ENCODE measurements around the gene MIDN.
"Not testable (repeated sequence)": the region's sequence is repeated elsewhere in the genome, so short reads cannot be mapped to it uniquely, and the experiment has no call there.

Gene MIDN

DNA sequence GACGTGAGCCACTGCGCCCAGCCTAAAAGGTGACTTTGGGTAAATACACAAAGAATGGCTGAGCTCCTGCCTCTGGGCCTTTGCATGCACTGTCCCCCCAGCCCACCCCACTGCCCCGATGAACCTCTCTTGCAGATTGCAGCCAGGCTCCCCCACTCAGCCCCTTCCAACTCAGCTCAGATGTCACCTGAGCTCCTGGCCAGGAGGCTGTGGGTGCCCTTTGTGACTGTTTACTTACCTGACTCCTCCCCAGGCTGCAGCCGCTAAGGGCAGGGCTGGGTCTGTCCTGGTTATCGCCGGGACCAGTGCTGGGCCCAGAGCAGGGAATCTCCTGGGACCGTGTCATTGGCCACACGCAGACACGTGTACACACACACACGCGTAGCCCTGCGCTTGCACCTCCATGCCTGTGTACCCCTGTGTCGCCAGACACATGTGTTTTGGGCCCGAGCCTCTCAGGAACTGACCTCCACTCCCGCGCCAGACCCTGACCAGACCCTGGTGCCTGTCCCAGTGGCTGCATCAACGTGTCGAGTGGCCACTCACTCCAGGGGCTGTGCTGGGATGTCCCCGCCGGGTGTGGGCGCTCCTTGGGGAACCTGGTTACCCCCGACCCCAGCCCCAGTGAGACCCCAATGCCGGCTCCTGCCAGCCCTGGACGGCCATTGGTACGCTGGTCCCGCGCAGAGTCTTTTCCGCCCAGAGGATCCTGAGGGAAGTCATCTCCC, 56.0 kb downstream of the MIDN start:
- no peak overlapping the region for H3K4me3 ChIP-seq (ENCODE audit: low read depth, low read length)
- DNase-seq (ENCODE audit: low read depth) = no peak

- H3K4me3 ChIP-seq (ENCODE audit: low read depth, low read length); DNase-seq (ENCODE audit: low read depth): not testable (repeated sequence)
Observed at GRCh38 chr19:1305354-1305753, 57.0 kb downstream of the MIDN start.

DNA sequence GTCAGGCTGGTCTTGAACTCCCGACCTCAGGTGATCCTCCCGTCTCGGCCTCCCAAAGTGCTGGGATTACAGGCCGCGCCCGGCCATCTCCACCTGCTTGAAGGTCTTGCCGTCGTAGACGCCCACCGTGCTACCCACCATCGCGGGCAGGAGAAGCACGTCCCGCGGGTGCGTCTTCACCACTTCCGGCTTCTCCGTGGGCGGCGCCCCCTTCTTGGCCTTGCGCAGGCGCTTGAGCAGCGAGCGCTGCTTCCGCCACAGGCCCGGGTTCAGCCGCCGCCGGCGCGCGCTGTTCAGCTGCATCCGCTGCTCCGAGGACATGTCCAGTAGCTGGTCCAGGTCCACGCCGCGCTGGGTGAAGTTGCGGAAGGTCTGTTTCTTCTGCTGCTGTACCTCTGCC, 58.9 kb downstream of the MIDN start:
- H3K4me3 ChIP-seq (ENCODE audit: low read depth, low read length) = no peak overlapping the region
- DNase-seq (ENCODE audit: low read depth) = no peak

DNA sequence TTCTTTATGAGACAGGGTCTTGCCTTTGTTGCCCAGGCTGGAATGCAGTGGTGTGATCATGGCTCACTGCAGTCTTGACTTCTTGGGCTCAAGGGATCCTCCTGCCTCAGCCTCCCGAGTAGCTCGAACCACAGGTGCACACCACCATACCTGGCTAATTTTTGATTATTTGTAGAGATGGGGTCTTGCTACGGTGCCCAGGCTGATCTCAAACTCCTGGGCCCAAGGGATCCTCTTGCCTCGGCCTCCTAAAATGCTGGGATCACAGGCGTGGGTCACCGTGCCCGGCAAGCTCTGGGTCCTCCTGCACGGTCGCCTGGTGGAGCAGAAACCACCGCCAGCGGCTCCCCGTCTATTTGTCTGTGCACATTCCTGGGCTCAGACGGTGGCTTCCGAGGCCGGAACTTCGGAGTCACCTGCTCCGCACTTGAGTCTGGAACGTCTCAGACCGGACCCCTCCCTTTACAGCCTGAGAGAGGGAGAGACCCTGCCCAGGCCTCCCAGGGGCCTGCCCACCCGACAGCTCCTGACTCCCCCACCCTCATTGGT, 59.4 kb downstream of the MIDN start:
- H3K4me3 ChIP-seq (ENCODE audit: low read depth, low read length) = no peak overlapping the region
- no peak for DNase-seq (ENCODE audit: low read depth)

DNA sequence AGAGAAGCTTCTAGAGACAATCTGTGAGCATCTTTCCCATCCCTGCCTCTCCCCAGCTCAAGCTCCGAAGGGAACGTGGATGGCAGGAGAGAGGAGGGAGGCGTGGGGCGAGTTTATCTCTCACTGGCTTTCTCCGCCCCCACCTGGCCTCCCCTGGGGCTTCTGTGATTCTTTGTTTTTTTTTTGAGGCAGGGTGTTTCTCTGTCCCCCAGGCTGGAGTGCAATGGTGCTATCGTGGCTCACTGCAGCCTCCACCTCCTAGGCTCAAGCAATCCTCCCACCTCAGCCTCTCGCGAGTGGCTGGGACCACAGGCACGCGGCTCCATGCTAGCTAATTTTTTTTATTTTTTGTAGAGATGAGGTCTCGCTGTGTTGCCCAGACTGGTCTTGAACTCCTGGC, 60.3 kb downstream of the MIDN start:
- no peak for DNase-seq (ENCODE audit: low read depth)
- no peak overlapping the region for H3K4me3 ChIP-seq (ENCODE audit: low read depth, low read length)

All from skeletal muscle cell (primary cell).